Measurements from ENCODE around the gene RACGAP1.

RACGAP1 gene

DNA sequence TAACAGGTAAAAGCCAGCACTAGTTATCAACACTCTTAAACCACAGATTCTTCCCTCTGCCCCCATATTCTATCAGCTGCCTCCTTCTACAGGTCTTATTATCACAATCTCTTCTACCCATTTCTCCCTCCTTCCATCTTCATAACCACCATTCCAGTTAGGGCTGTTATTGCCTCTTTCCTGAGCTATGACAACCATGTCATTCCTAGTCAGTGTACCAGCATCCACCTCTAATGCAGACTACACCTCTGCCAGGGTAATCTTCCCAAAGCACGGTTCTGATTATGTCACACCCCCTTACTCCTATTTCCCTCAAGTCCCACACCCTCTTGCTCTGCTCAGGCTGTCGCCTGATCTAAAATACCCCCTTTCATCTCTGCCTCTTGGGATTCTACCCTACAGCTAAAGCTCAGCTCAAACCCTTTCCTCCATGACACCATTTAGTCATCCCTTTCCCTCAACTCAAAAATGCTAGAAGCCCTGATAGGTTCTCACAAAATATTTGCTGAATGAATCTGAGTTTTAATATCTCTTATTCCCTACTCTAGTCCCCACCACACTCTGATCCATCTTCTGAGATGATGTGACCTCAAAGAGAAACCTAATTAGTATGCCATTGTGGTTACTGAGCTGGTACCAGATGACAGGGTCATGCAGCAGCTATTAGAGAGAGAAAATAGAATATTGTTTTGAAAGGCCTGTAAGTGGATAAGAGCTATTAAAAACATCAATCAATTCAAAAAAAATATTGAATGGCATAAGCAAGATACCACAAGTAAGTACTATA lies 11.7 kb downstream of the RACGAP1 start:
- TF ChIP-seq ISL1 (CRISPR knock-in tag; IDR thresholded peaks at IDR 0.05), result peak; percentile 57
- TF ChIP-seq ZFP3 (CRISPR knock-in tag; IDR thresholded peaks at IDR 0.05), result no peak
- no peak; the same call in 2 of the 3 replicates for ATAC-seq

GRCh38 chr12:50006754-50007442 lies 18.4 kb downstream of the RACGAP1 start:
- no peak for TF ChIP-seq CSDC2 (CRISPR knock-in tag; IDR thresholded peaks at IDR 0.05)
- TF ChIP-seq, protein P1, sequence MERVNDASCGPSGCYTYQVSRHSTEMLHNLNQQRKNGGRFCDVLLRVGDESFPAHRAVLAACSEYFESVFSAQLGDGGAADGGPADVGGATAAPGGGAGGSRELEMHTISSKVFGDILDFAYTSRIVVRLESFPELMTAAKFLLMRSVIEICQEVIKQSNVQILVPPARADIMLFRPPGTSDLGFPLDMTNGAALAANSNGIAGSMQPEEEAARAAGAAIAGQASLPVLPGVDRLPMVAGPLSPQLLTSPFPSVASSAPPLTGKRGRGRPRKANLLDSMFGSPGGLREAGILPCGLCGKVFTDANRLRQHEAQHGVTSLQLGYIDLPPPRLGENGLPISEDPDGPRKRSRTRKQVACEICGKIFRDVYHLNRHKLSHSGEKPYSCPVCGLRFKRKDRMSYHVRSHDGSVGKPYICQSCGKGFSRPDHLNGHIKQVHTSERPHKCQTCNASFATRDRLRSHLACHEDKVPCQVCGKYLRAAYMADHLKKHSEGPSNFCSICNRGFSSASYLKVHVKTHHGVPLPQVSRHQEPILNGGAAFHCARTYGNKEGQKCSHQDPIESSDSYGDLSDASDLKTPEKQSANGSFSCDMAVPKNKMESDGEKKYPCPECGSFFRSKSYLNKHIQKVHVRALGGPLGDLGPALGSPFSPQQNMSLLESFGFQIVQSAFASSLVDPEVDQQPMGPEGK (CRISPR knock-in tag; IDR thresholded peaks at IDR 0.05; ENCODE audit: borderline replicate concordance), result no peak
- TF ChIP-seq PPARA (CRISPR knock-in tag; IDR thresholded peaks at IDR 0.05; ENCODE audit: borderline replicate concordance), result no peak
- TF ChIP-seq GLIS3 (CRISPR knock-in tag; IDR thresholded peaks at IDR 0.05), result no peak
- TF ChIP-seq ESRRG (CRISPR knock-in tag; IDR thresholded peaks at IDR 0.05), result no peak
- TF ChIP-seq ZNF70 (CRISPR knock-in tag; IDR thresholded peaks at IDR 0.05), result no peak
- TF ChIP-seq ZFP3 (CRISPR knock-in tag; IDR thresholded peaks at IDR 0.05), result no peak
- no peak for TF ChIP-seq RARB (CRISPR knock-in tag; IDR thresholded peaks at IDR 0.05)
- peak; percentile 15; the same call in 1 of the 2 replicates for TF ChIP-seq TCF4 (CRISPR knock-in tag; IDR thresholded peaks at IDR 0.05; ENCODE audit: borderline replicate concordance)
- TF ChIP-seq ZNF565 (CRISPR knock-in tag; conservative IDR thresholded peaks at IDR 0.05; ENCODE audit: low read depth), result no peak
- no peak for TF ChIP-seq BACH2 (CRISPR knock-in tag; IDR thresholded peaks at IDR 0.05; ENCODE audit: borderline replicate concordance)
- no peak for TF ChIP-seq ARNTL (CRISPR knock-in tag; IDR thresholded peaks at IDR 0.05; ENCODE audit: borderline replicate concordance, low read depth)
- TF ChIP-seq SNAI2 (CRISPR knock-in tag; IDR thresholded peaks at IDR 0.05), result no peak
- TF ChIP-seq ZFP30 (CRISPR knock-in tag; IDR thresholded peaks at IDR 0.05), result no peak
- TF ChIP-seq OSR1 (CRISPR knock-in tag; IDR thresholded peaks at IDR 0.05), result no peak
- 0 out of 2 replicates have a peak, but pooled peaks have one; percentile 22 for TF ChIP-seq TSHZ2 (CRISPR knock-in tag; IDR thresholded peaks at IDR 0.05)
- peak; percentile 57 for ATAC-seq

GRCh38 chr12:50006280-50006679 lies 19.0 kb downstream of the RACGAP1 start:
- ATAC-seq, result no peak
- no peak for TF ChIP-seq SNAI2 (CRISPR knock-in tag; IDR thresholded peaks at IDR 0.05)
- no peak for TF ChIP-seq TSHZ2 (CRISPR knock-in tag; IDR thresholded peaks at IDR 0.05)
- TF ChIP-seq ZNF565 (CRISPR knock-in tag; conservative IDR thresholded peaks at IDR 0.05; ENCODE audit: low read depth), result no peak
- TF ChIP-seq, protein P1 (CRISPR knock-in tag; IDR thresholded peaks at IDR 0.05; ENCODE audit: borderline replicate concordance), result no peak
- TF ChIP-seq BACH2 (CRISPR knock-in tag; IDR thresholded peaks at IDR 0.05; ENCODE audit: borderline replicate concordance), result no peak
- no peak for TF ChIP-seq ESRRG (CRISPR knock-in tag; IDR thresholded peaks at IDR 0.05)
- TF ChIP-seq CSRNP3 (CRISPR knock-in tag; IDR thresholded peaks at IDR 0.05), result no peak
- no peak for TF ChIP-seq ZNF70 (CRISPR knock-in tag; IDR thresholded peaks at IDR 0.05)
- no peak for TF ChIP-seq PPARA (CRISPR knock-in tag; IDR thresholded peaks at IDR 0.05; ENCODE audit: borderline replicate concordance)
- no peak for TF ChIP-seq CSDC2 (CRISPR knock-in tag; IDR thresholded peaks at IDR 0.05)
- no peak for TF ChIP-seq OSR1 (CRISPR knock-in tag; IDR thresholded peaks at IDR 0.05)
- TF ChIP-seq CREB5 (CRISPR knock-in tag; IDR thresholded peaks at IDR 0.05; ENCODE audit: low read depth), result no peak
- TF ChIP-seq ZNF8 (CRISPR knock-in tag; IDR thresholded peaks at IDR 0.05), result no peak
- TF ChIP-seq ZFP3 (CRISPR knock-in tag; IDR thresholded peaks at IDR 0.05), result no peak
- no peak for TF ChIP-seq TOX (CRISPR knock-in tag; IDR thresholded peaks at IDR 0.05; ENCODE audit: borderline replicate concordance)
- no peak for TF ChIP-seq ZC3H10 (CRISPR knock-in tag; IDR thresholded peaks at IDR 0.05)
